Smooth muscle cell (in vitro differentiated cells): ENCODE measurements around the gene ACTN4. TPM values are rescaled to one million over a fixed set of nuclear protein-coding genes. Genes with fewer than 3 reads are reported as not detected.
A peak's percentile ranks its signal among the peaks of the same experiment; 100 is the strongest.

ENCODE experiments used
- DNase-seq: peaks from one replicate; lab custom pipeline; 2025; ENCODE audit not compliant: unreplicated experiment; lab: John Stamatoyannopoulos, UW
- H2AFZ ChIP-seq: fragments of 200-600 bp; sonication (generic); 2 replicates; pipeline ENCODE4 v1.6.0; 2016; ENCODE audit warnings: antibody characterized with exemption, low read depth, mild to moderate bottlenecking
- H3F3A ChIP-seq: fragments of 200-600 bp; sonication (generic); 2 replicates; pipeline ENCODE4 v1.6.0; 2017; ENCODE audit warnings: antibody characterized with exemption, low read depth
- H3K27ac ChIP-seq: fragments of 200-600 bp; sonication (generic); 2 replicates; pipeline ENCODE4 v1.5.1; 2016; ENCODE audit warnings: low read depth, mild to moderate bottlenecking
- H3K27me3 ChIP-seq: fragments of 200-600 bp; sonication (generic); 2 replicates; pipeline ENCODE4 v1.6.1; 2016; ENCODE audit warnings: low read depth, mild to moderate bottlenecking
- H3K36me3 ChIP-seq: fragments of 200-600 bp; sonication (generic); 2 replicates; pipeline ENCODE4 v1.5.1; 2016; ENCODE audit warnings: low read depth
- H3K4me1 ChIP-seq: fragments of 200-600 bp; sonication (generic); 2 replicates; pipeline ENCODE4 v1.5.1; 2016; ENCODE audit warnings: low read depth
- H3K4me2 ChIP-seq: fragments of 200-600 bp; sonication (generic); 2 replicates; pipeline ENCODE4 v1.6.0; 2016; ENCODE audit warnings: mild to moderate bottlenecking
- H3K4me3 ChIP-seq: fragments of 200-600 bp; sonication (generic); 2 replicates; pipeline ENCODE4 v1.5.1; 2016; ENCODE audit warnings: mild to moderate bottlenecking
- H3K79me2 ChIP-seq: fragments of 200-600 bp; sonication (generic); 2 replicates; pipeline ENCODE4 v1.6.0; 2016; ENCODE audit warnings: low read depth, mild to moderate bottlenecking
- H3K9ac ChIP-seq: fragments of 200-600 bp; sonication (generic); 2 replicates; pipeline ENCODE4 v1.6.0; 2016; ENCODE audit warnings: low read depth
- H3K9me3 ChIP-seq: fragments of 200-600 bp; sonication (generic); replicated peaks from 2 replicates; pipeline ENCODE4 v1.5.1; 2016; ENCODE audit warnings: low read depth
- H4K20me1 ChIP-seq: fragments of 200-600 bp; sonication (generic); 2 replicates; pipeline ENCODE4 v1.6.0; 2016; ENCODE audit warnings: low read depth
- WGBS: methylation state at CpG from one replicate; pipeline ENCODE4 v1.1.7; 2016; ENCODE audit warnings: low lambda C conversion rate; 5-methylcytosine and 5-hydroxymethylcytosine counted together
- polyA plus RNA-seq: library from polyadenylated mRNA; unstranded; fragments of >200 nt; fragmentation: Nextera tagmentation; extraction: Ambion mirVana; gene quantifications from 2 replicates; pipeline ENCODE4 v1.2.1, GENCODE V29; 2016
- total RNA-seq: library from RNA; depleted of rRNA; stranded (reverse); fragments of >200 nt; gene quantifications from 2 replicates; pipeline ENCODE4 v1.2.3, GENCODE V29; 2014
- TF ChIP-seq, protein P1 (sequence below): fragments of 200-600 bp; sonication (generic); IDR thresholded peaks from 2 replicates; pipeline ENCODE4 v1.5.1; 2017; ENCODE audit warnings: borderline replicate concordance, mild to moderate bottlenecking, antibody characterized with exemption; ENCODE audit not compliant: insufficient read depth, poor library complexity, severe bottlenecking

ACTN4 gene
- total and polyA plus RNA-seq, 2 experiments from 2014 or later, result 53.8 to 311 TPM

DNA sequence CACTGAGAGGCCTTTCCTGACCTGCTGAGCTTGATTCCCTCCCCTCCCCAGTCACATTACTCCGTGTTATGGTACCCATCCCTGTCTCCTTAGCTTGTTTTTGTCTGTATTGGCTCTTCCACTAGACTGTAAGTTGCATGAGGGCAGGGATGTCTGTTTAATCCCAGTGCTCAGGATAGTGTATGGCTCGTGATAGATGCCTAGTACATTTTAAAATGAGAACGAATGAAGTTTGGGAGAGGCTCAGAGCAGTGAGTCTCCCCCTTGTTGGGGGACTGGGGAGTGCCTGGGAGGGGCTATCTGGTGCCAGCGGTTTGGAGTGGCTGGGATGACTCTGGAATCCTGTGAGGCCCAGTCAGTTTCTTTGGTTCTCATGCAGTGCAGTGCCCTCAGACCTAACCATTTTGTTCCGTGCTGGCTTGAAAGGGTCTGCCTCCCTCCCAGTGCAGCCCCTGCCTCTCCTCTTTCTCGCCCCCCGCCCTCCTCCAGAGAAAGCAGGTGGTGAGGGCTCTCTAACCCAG, 35.5 kb downstream of the ACTN4 start:
- no peaks in the 10 kb centered on the region for H3K36me3 ChIP-seq
- WGBS, result 64% methylated on average over 7 of the region's 7 CpGs
- no peak overlapping the region for H3K4me3 ChIP-seq
- TF ChIP-seq, protein P1, sequence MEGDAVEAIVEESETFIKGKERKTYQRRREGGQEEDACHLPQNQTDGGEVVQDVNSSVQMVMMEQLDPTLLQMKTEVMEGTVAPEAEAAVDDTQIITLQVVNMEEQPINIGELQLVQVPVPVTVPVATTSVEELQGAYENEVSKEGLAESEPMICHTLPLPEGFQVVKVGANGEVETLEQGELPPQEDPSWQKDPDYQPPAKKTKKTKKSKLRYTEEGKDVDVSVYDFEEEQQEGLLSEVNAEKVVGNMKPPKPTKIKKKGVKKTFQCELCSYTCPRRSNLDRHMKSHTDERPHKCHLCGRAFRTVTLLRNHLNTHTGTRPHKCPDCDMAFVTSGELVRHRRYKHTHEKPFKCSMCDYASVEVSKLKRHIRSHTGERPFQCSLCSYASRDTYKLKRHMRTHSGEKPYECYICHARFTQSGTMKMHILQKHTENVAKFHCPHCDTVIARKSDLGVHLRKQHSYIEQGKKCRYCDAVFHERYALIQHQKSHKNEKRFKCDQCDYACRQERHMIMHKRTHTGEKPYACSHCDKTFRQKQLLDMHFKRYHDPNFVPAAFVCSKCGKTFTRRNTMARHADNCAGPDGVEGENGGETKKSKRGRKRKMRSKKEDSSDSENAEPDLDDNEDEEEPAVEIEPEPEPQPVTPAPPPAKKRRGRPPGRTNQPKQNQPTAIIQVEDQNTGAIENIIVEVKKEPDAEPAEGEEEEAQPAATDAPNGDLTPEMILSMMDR, result no peak
- H3K27me3 ChIP-seq, result no peaks in the 10 kb centered on the region
- peak overlapping the region; percentile 100 for H3K27ac ChIP-seq
- H3K4me1 ChIP-seq, result peaks cover 37% of the 10 kb centered on the region
- DNase-seq, result no peak
- H2AFZ ChIP-seq, result no peak overlapping the region
- peaks cover 46% of the 10 kb centered on the region for H3F3A ChIP-seq
- H4K20me1 ChIP-seq, result no peaks in the 10 kb centered on the region
- H3K4me2 ChIP-seq, result peak overlapping the region; percentile 47
- H3K9ac ChIP-seq, result peak overlapping the region; percentile 93
- H3K79me2 ChIP-seq, result peaks cover 86% of the 10 kb centered on the region
- H3K9me3 ChIP-seq, result no peaks in the 10 kb centered on the region

- WGBS, result 16% methylated on average over 10 of the region's 10 CpGs
- Histone ChIP-seq H2AFZ (no peak overlapping the region), H3K9ac (peak overlapping the region; percentile 93), H4K20me1 (no peaks in the 10 kb centered on the region), H3K27me3 (no peaks in the 10 kb centered on the region), H3K9me3 (no peaks in the 10 kb centered on the region), H3K4me2 (peak overlapping the region; percentile 54), H3K4me1 (peaks cover 37% of the 10 kb centered on the region), H3F3A (peaks cover 40% of the 10 kb centered on the region), H3K4me3 (no peak overlapping the region), H3K79me2 (peaks cover 86% of the 10 kb centered on the region), H3K36me3 (no peaks in the 10 kb centered on the region), H3K27ac (peak overlapping the region; percentile 100)
- peak; percentile 39 for DNase-seq
- TF ChIP-seq, protein P1, result no peak
Observed at GRCh38 chr19:38683393-38684077, 36.1 kb downstream of the ACTN4 start.

DNA sequence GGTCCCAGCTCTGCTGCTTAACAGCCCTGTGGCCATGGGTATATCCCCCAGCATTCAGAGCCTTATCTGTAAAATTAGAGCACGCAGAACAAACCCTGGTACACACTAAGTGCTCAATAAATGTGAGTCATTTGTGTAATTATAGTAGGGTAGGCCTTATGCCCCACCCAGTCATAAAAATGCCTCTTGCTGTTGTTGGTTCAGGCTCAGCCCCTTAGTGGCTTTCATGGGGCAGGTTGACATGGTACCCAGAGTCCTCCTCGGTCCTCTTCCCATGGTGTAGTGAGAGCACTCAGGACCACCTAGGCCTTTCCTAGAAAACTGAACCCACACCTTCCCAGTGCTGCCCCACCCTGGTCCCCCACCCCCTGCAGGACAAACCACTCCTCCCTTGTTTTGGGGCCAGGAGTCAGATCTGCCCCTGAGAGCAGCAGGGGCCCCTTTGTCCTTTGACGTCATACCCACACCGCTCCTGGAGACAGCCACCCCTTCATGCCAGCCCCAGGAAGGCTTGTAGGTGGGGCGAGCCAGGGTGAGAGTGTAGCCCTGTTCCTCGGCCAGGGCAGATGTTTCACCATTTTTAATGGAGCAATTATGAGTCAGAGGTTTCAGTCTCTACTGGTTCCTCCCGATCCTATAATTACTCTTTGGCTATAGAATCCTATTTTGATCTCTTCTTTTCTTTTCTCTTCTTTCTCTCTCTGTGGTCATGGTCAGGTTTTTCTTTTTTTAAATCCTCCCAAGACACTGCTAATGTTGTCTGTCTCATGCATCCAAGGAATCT, 36.8 kb downstream of the ACTN4 start:
- H3F3A ChIP-seq, result peaks cover 36% of the 10 kb centered on the region
- no peaks in the 10 kb centered on the region for H4K20me1 ChIP-seq
- peaks cover 86% of the 10 kb centered on the region for H3K79me2 ChIP-seq
- H3K9ac ChIP-seq, result peak overlapping the region; percentile 93
- H3K27me3 ChIP-seq, result no peaks in the 10 kb centered on the region
- no peaks in the 10 kb centered on the region for H3K9me3 ChIP-seq
- TF ChIP-seq, protein P1, result no peak
- WGBS, result 16% methylated on average over 7 of the region's 7 CpGs
- peak overlapping the region; percentile 54 for H3K4me2 ChIP-seq
- no peak overlapping the region for H3K4me3 ChIP-seq
- H3K36me3 ChIP-seq, result no peaks in the 10 kb centered on the region
- H2AFZ ChIP-seq, result no peak overlapping the region
- H3K4me1 ChIP-seq, result peaks cover 37% of the 10 kb centered on the region
- peak overlapping the region; percentile 100 for H3K27ac ChIP-seq
- no peak for DNase-seq
